Glomerular visceral epithelial cell (primary cell): ENCODE results near the gene TTC21B.
"Not testable (repeated sequence)": the region's sequence is repeated elsewhere in the genome, so short reads cannot be mapped to it uniquely, and the experiment has no call there.

ENCODE experiments used
- DNase-seq: peaks from one replicate; pipeline ENCODE4 v3.0.0-alpha.2; 2016; ENCODE audit errors: extremely low spot score

TTC21B gene

GRCh38 chr2:165953655-165954606 is at the start of gene TTC21B:
Gene TTC21B, minus strand, starts transcription at chr2:165953776. Its CDS starts 71 bp downstream, at chr2:165953705.
- peak; percentile 97 for DNase-seq

- no peak for DNase-seq
These were observed 46.8 kb upstream of the TTC21B start for GRCh38 chr2:166000401-166000800.

- no peak for DNase-seq
These were observed 37.3 kb upstream of the TTC21B start for GRCh38 chr2:165990846-165991245.

GRCh38 chr2:165989851-165990250 is 36.3 kb upstream of the TTC21B start:
- DNase-seq: no peak

- no peak for DNase-seq
These were observed 31.5 kb upstream of the TTC21B start for GRCh38 chr2:165985120-165985519.

GRCh38 chr2:165972161-165972560 is 18.6 kb upstream of the TTC21B start:
- not testable (repeated sequence) for DNase-seq

- DNase-seq: no peak
These were observed 17.1 kb upstream of the TTC21B start for GRCh38 chr2:165970663-165971062.

GRCh38 chr2:165969227-165969626 is 15.7 kb upstream of the TTC21B start:
- DNase-seq: no peak

- DNase-seq: no peak
These were observed 14.2 kb upstream of the TTC21B start for GRCh38 chr2:165967746-165968145.

GRCh38 chr2:165961818-165962217 is 8.2 kb upstream of the TTC21B start:
- no peak for DNase-seq

- no peak for DNase-seq
These were observed 5.8 kb upstream of the TTC21B start for GRCh38 chr2:165959371-165959770.

GRCh38 chr2:165958313-165958960 is 4.9 kb upstream of the TTC21B start:
- DNase-seq: no peak

GRCh38 chr2:165957030-165957675 is 3.6 kb upstream of the TTC21B start:
- no peak for DNase-seq

- DNase-seq: no peak
These were observed 296 bp downstream of the TTC21B start for GRCh38 chr2:165953306-165953654.

GRCh38 chr2:165952741-165953211 is 800 bp downstream of the TTC21B start:
- DNase-seq: peak; percentile 21

GRCh38 chr2:165952085-165952484 is 1.5 kb downstream of the TTC21B start:
- DNase-seq: no peak

- DNase-seq: no peak
These were observed 3.1 kb downstream of the TTC21B start for GRCh38 chr2:165950438-165950837.

GRCh38 chr2:165941827-165942226 is 11.7 kb downstream of the TTC21B start:
- DNase-seq: no peak

- no peak for DNase-seq
These were observed 15.3 kb downstream of the TTC21B start for GRCh38 chr2:165938237-165938636.

GRCh38 chr2:165933211-165933910 is 20.2 kb downstream of the TTC21B start:
- DNase-seq: no peak

GRCh38 chr2:165927774-165928173 is 25.8 kb downstream of the TTC21B start:
- DNase-seq: no peak

GRCh38 chr2:165927353-165927752 is 26.2 kb downstream of the TTC21B start:
- no peak for DNase-seq
